Breast epithelium (tissue), 3 donors: ENCODE measurements around the gene HEXD.

ENCODE experiments used
- POLR2A ChIP-seq: fragments of 450-650 bp; IDR thresholded peaks from one replicate; pipeline ENCODE4 v1.6.1; 2016; ENCODE audit warnings: antibody characterized with exemption, mild to moderate bottlenecking, moderate library complexity
- POLR2AphosphoS5 ChIP-seq, 3 donors: sonication (generic); formaldehyde crosslinking; IDR thresholded peaks; one replicate each; pipeline ENCODE4 v1.6.1; 2017; ENCODE audit warnings: antibody characterized with exemption in 3 of 3
- TF ChIP-seq, protein P1 (sequence below), 3 donors: fragments of 450-650 bp; IDR thresholded peaks; one replicate each; pipeline ENCODE4 v1.5.1; 2016 to 2017; ENCODE audit warnings: antibody characterized with exemption in 3 of 3, mild to moderate bottlenecking in 3 of 3, moderate library complexity in 3 of 3

GRCh38 chr17:82440469-82440981 lies 22.4 kb downstream of the HEXD start:
- TF ChIP-seq, protein P1, sequence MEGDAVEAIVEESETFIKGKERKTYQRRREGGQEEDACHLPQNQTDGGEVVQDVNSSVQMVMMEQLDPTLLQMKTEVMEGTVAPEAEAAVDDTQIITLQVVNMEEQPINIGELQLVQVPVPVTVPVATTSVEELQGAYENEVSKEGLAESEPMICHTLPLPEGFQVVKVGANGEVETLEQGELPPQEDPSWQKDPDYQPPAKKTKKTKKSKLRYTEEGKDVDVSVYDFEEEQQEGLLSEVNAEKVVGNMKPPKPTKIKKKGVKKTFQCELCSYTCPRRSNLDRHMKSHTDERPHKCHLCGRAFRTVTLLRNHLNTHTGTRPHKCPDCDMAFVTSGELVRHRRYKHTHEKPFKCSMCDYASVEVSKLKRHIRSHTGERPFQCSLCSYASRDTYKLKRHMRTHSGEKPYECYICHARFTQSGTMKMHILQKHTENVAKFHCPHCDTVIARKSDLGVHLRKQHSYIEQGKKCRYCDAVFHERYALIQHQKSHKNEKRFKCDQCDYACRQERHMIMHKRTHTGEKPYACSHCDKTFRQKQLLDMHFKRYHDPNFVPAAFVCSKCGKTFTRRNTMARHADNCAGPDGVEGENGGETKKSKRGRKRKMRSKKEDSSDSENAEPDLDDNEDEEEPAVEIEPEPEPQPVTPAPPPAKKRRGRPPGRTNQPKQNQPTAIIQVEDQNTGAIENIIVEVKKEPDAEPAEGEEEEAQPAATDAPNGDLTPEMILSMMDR (IDR thresholded peaks at IDR 0.05): no peak
- TF ChIP-seq POLR2A (no peak), POLR2AphosphoS5 (IDR thresholded peaks at IDR 0.05) (no peak)
